DOHH2 (cell line): ENCODE measurements around the gene ZBTB1.

Experiments used
- H3F3A ChIP-seq: fragments of 200-600 bp; sonication (generic), shearing (Covaris generic); 2 replicates; pipeline ENCODE4 v1.6.0; 2016; ENCODE audit warnings: antibody characterized with exemption, mild to moderate bottlenecking; ENCODE audit not compliant: control insufficient read depth, insufficient read depth
- H3K27ac ChIP-seq: fragments of 200-600 bp; sonication (generic); 2 replicates; pipeline ENCODE4 v1.5.1; 2014; ENCODE audit warnings: low read depth, mild to moderate bottlenecking, low read length, moderate library complexity
- H3K27me3 ChIP-seq: fragments of 200-600 bp; sonication (generic); 2 replicates; pipeline ENCODE4 v1.6.1; 2014; ENCODE audit warnings: mild to moderate bottlenecking, low read length, mixed read lengths; ENCODE audit not compliant: control insufficient read depth
- H3K36me3 ChIP-seq: fragments of 200-600 bp; sonication (generic); 2 replicates; pipeline ENCODE4 v1.6.1; 2014; ENCODE audit warnings: mild to moderate bottlenecking, low read length, moderate library complexity, mixed read lengths; ENCODE audit not compliant: control insufficient read depth
- H3K4me1 ChIP-seq: fragments of 200-600 bp; sonication (generic); 2 replicates; pipeline ENCODE4 v1.6.1; 2014; ENCODE audit warnings: mild to moderate bottlenecking, low read length, mixed read lengths; ENCODE audit not compliant: control insufficient read depth
- H3K4me2 ChIP-seq: fragments of 200-600 bp; sonication (generic); 2 replicates; pipeline ENCODE4 v1.6.0; 2014; ENCODE audit warnings: mild to moderate bottlenecking, low read length, moderate library complexity
- H3K4me3 ChIP-seq: fragments of 200-600 bp; sonication (generic); 2 replicates; pipeline ENCODE4 v1.5.1; 2014; ENCODE audit warnings: mild to moderate bottlenecking, low read length, mixed read lengths
- H3K79me2 ChIP-seq: fragments of 200-600 bp; sonication (generic); 2 replicates; pipeline ENCODE4 v1.6.1; 2014; ENCODE audit warnings: mild to moderate bottlenecking, low read length, mixed read lengths; ENCODE audit not compliant: control insufficient read depth
- H3K9me2 ChIP-seq: fragments of 200-600 bp; sonication (generic); replicated peaks from 2 replicates; pipeline ENCODE4 v1.6.1; 2014; ENCODE audit warnings: mild to moderate bottlenecking, low read length, mixed read lengths; ENCODE audit not compliant: control insufficient read depth
- H3K9me3 ChIP-seq: fragments of 200-600 bp; sonication (generic); 2 replicates; pipeline ENCODE4 v1.6.1; 2014; ENCODE audit warnings: antibody characterized with exemption, low read length, mixed read lengths; ENCODE audit not compliant: control insufficient read depth, insufficient read depth
- H4K20me1 ChIP-seq: fragments of 200-600 bp; sonication (generic); 2 replicates; pipeline ENCODE4 v1.6.0; 2014; ENCODE audit warnings: low read depth, mild to moderate bottlenecking, antibody characterized with exemption, low read length, moderate library complexity; ENCODE audit not compliant: control insufficient read depth, insufficient read depth
- EZH2phosphoT487 ChIP-seq: fragments of 200-600 bp; sonication (generic); IDR thresholded peaks from 2 replicates; pipeline ENCODE4 v1.6.1; 2017; ENCODE audit warnings: borderline replicate concordance, mild to moderate bottlenecking, antibody characterized with exemption, low read length, moderate library complexity, mixed read lengths
- TF ChIP-seq, protein P1 (sequence below): fragments of 200-600 bp; sonication (generic); IDR thresholded peaks from one replicate; pipeline ENCODE4 v1.5.1; 2014; ENCODE audit warnings: antibody characterized with exemption, mild to moderate bottlenecking, low read depth, low read length; ENCODE audit not compliant: poor library complexity, severe bottlenecking

The ZBTB1 gene

GRCh38 chr14:64549016-64549415 lies 44.4 kb downstream of the ZBTB1 start:
- Histone ChIP-seq H3K36me3 (no peaks in the 10 kb centered on the region), H3F3A (no peaks in the 10 kb centered on the region; the same call in 1 of the 2 replicates), H3K27me3 (peaks cover 35% of the 10 kb centered on the region), H3K79me2 (no peaks in the 10 kb centered on the region), H3K9me3 (no peaks in the 10 kb centered on the region), H3K9me2 (no peaks in the 10 kb centered on the region), H3K4me1 (no peaks in the 10 kb centered on the region), H3K4me3 (no peak overlapping the region), H3K27ac (no peak overlapping the region), H4K20me1 (no peaks in the 10 kb centered on the region), H3K4me2 (no peak overlapping the region)
- no peak for TF ChIP-seq EZH2phosphoT487
- TF ChIP-seq, protein P1, sequence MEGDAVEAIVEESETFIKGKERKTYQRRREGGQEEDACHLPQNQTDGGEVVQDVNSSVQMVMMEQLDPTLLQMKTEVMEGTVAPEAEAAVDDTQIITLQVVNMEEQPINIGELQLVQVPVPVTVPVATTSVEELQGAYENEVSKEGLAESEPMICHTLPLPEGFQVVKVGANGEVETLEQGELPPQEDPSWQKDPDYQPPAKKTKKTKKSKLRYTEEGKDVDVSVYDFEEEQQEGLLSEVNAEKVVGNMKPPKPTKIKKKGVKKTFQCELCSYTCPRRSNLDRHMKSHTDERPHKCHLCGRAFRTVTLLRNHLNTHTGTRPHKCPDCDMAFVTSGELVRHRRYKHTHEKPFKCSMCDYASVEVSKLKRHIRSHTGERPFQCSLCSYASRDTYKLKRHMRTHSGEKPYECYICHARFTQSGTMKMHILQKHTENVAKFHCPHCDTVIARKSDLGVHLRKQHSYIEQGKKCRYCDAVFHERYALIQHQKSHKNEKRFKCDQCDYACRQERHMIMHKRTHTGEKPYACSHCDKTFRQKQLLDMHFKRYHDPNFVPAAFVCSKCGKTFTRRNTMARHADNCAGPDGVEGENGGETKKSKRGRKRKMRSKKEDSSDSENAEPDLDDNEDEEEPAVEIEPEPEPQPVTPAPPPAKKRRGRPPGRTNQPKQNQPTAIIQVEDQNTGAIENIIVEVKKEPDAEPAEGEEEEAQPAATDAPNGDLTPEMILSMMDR: no peak

DNA sequence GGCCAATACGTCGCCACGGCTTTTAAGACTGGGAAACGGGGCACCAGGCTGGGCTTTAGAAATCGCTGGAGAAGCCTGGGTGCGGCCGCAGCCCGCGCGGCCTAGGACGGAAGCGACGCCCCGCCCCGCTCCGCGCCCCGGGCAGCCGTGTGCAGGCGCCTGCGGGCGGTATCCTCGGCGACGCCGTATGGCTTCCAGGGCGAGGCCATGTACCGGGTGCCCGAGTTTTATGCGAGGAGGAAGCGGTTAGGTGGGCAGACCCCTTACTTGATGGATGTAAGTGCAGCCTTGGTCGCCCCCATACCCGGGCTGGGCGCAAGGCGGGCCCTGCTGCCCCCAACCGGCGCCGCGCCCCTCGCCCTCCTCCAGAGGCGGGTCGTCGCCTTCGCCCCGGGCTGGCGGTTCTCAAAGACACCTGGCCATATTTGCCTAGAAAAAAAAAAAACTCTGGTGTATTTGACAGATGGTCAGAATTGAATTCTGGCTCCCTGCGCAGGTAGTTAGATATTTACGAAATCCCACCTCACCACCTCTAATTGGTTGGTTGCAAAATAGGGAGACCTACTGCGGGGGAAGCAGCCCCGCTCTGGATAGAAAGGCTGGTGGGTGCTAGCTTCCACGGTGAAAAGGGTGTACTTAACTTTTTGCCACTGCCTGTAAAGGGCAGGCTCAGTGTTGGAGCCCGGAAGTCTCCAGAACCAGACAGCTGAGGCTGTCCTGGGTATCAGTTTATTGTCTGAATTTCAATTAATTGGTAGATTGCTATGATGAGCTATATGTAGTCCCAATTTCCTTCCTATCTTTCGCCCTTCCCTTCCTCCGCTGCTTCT lies 45.4 kb downstream of the ZBTB1 start, which contains the start of gene PPP1R36:
Gene PPP1R36 (plus strand): TSS at position 171 of the 830 bp plus-strand sequence. CDS start 37 bp downstream, at position 208.
- Histone ChIP-seq H3K27me3 (peaks cover 40% of the 10 kb centered on the region), H3K4me1 (no peaks in the 10 kb centered on the region), H3K36me3 (no peaks in the 10 kb centered on the region), H3K9me2 (no peaks in the 10 kb centered on the region), H3K4me3 (no peak within 1 kb of the TSS), H3K4me2 (peak within 1 kb of the TSS; percentile 8; the same call in 1 of the 2 replicates), H4K20me1 (no peaks in the 10 kb centered on the region), H3K27ac (no peak within 1 kb of the TSS), H3F3A (no peaks in the 10 kb centered on the region), H3K79me2 (no peaks in the 10 kb centered on the region), H3K9me3 (no peaks in the 10 kb centered on the region)
- TF ChIP-seq, protein P1: no peak
- TF ChIP-seq EZH2phosphoT487: no peak

DNA sequence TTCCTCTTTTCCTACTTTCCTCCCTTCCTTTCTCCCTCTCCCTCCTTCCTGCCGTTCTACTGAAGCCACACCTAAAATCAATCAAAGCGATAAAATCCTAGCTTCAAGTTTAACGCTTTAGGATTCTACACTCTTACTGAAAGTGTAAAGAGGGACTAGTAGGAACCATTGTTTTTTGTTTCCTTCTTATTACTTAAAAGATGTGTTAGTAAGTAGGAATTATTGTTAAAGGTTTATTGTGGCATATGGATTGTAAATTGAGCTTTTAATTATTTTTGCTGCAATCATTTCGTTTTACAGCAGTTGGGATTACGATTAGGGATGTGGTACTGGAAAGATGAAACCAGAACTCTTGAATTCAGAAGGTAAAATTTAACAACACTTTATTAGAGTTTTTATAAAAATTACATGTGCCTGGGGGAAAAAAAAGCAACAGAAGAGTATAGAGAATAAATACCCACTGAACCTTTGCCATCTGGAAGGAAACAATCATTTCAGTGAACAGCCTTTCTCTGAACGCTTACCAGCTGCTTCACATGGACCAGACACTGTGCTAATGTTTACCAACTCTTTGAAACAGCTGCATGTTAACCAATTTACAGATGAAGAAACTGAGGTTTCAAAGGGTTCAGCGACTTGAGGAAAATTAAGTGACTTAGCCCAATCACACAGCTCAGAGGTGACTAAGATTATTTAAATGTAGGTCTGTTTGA lies 46.2 kb downstream of the ZBTB1 start:
- H3K4me2 ChIP-seq: no peak overlapping the region
- no peaks in the 10 kb centered on the region for H3K9me3 ChIP-seq
- H3K27ac ChIP-seq: no peak overlapping the region
- H4K20me1 ChIP-seq: no peaks in the 10 kb centered on the region
- no peaks in the 10 kb centered on the region for H3K79me2 ChIP-seq
- H3K27me3 ChIP-seq: peaks cover 46% of the 10 kb centered on the region
- no peaks in the 10 kb centered on the region for H3F3A ChIP-seq
- no peaks in the 10 kb centered on the region for H3K4me1 ChIP-seq
- TF ChIP-seq, protein P1: no peak
- TF ChIP-seq EZH2phosphoT487: no peak
- no peak overlapping the region for H3K4me3 ChIP-seq
- H3K36me3 ChIP-seq: no peaks in the 10 kb centered on the region
- no peaks in the 10 kb centered on the region for H3K9me2 ChIP-seq
